GM18498 (cell line): ENCODE results near the gene PRRG2.
"Not testable (repeated sequence)": the region's sequence is repeated elsewhere in the genome, so short reads cannot be mapped to it uniquely, and the experiment has no call there.

ENCODE experiments used
- ATAC-seq: cut with Tn5 transposase; IDR thresholded peaks from one replicate; pipeline ENCODE4 v1.9.1; 2021; ENCODE audit warnings: mild to moderate bottlenecking, moderate library complexity; ENCODE audit not compliant: unreplicated experiment

The PRRG2 gene

DNA sequence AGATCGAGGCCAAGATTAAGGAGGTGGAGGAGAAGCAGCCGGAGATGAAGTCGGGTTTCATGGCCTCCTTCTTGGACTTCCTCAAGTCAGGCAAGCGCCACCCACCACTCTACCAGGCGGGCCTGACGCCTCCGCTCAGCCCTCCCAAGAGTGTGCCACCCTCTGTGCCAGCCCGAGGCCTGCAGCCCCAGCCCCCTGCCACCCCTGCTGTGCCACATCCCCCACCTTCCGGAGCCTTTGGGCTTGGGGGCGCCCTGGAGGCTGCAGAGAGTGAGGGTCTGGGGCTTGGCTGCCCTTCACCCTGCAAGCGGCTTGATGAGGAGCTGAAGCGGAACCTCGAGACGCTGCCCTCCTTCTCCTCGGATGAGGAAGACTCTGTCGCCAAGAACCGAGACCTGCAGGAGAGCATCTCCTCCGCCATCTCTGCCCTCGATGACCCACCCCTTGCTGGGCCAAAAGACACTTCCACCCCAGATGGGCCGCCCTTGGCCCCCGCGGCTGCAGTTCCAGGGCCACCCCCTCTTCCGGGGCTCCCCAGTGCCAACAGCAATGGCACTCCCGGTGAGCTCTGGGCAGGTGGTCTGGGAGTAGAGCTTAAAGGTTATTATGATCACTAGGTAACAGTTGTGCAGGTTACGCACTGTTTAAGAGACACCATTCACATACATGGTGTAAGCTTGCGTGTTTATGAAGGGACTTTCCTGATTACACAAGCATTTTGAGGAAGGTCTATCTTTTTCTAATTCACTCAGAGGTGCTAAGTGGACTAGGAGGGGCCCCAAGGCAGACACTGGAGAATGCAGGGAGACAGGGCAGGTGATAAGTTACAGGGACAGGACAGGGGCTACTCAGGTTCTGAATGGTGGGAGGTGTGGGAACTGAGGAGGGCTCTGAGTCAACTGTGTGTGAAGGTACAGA, 18.5 kb downstream of the PRRG2 start:
- ATAC-seq: no peak

DNA sequence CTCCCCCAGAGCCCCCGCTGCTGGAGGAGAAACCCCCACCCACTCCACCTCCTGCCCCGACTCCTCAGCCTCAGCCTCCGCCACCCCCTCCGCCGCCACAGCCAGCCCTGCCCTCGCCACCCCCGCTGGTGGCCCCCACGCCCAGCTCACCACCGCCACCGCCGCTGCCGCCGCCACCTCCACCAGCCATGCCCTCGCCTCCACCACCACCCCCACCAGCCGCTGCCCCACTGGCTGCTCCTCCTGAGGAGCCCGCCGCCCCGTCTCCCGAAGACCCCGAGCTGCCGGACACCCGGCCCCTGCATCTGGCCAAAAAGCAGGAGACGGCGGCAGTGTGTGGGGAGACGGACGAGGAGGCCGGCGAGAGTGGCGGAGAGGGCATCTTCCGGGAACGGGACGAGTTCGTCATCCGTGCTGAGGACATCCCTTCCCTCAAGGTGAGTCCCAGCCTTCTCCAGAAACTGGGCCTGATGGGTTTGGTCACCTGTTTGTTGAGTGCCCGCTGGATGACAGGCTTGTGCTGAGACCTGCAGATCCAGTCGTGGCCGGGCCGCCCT, 20.4 kb downstream of the PRRG2 start:
- no peak for ATAC-seq

DNA sequence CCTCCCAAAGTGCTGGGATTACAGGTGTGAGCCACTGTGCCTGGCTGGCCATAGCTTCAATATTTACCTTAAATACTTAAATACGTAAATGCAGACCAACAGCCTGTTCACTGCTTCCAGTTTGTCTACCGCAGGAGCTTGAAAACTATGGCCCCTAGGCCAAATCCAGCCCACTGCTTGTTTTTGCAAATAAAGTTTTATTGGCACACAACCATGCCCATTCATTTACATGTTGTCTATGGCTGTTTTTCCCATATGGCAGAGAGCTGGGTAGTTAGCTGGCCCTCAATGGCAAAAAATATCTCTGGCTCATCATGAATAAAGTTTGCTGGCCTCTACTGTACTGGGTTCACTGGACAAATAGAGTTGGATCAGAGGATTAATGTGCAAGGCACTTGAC, 21.7 kb downstream of the PRRG2 start:
- ATAC-seq: no peak

DNA sequence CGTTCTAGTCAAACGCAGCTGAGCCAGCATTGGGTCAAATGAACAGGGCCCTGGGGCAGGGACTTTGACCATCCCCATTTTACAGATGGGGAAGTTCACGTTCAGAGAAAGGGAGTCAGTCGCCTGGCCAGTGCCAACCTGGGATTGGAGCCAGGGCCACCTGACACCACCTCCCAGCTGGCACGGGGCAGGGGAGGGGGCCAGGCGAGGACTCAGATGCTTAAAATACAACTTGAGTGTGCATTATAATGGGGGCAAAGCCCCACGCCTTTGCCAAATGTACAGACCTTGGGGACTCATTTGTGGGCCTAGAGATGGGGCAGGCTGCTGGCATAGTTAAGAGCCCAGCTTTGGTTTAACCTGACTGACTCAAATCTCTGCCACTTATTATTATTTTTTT, 24.5 kb downstream of the PRRG2 start:
- ATAC-seq: no peak

DNA sequence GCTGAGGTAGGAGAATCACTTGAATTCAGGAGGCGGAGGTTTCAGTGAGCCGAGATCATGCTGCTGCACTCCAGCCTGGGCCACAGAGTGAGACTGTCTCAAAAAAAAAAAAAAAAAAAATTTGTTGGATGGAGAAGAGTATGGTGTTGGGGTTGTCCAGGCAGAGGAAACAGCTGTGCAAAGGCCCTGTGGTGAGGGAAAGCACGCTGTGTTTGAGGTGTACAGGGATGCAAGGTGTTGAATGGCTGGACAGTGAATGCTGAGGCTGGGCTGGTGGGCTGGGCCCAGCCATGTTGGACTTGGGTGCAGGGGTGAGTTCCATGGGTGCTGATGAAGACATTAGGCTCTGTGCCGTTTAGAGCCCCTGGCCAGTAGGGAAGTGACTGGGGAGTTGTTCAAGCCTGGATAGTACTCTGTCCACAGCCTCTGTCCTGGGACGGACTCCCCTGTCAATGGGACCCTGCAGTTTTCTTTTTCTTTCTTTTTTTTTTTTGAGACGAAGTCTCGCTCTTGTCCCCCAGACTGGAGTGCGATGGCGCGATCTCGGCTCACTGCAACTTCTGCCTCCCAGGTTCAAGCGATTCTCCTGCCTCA, 28.5 kb downstream of the PRRG2 start:
- no peak for ATAC-seq

DNA sequence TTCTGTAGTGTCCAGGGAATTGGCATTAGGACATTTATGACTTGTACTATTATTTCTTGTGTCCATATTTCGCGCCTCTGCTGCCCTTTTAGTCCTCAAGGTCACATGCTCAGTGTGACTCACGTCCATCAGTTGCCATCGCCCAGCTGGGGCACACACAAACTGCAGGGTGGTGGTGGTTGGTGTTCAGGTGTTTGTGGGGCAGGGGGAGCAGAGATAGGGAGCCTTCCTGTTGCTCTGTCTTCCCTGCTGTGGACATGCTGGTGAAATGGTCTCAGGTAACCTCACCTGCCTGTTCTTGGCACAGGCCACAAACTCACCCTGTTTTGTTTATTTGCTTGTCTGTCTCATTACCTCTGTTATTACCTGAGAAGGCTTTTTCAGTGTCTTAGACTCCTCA, 32.3 kb downstream of the PRRG2 start:
- ATAC-seq: no peak

DNA sequence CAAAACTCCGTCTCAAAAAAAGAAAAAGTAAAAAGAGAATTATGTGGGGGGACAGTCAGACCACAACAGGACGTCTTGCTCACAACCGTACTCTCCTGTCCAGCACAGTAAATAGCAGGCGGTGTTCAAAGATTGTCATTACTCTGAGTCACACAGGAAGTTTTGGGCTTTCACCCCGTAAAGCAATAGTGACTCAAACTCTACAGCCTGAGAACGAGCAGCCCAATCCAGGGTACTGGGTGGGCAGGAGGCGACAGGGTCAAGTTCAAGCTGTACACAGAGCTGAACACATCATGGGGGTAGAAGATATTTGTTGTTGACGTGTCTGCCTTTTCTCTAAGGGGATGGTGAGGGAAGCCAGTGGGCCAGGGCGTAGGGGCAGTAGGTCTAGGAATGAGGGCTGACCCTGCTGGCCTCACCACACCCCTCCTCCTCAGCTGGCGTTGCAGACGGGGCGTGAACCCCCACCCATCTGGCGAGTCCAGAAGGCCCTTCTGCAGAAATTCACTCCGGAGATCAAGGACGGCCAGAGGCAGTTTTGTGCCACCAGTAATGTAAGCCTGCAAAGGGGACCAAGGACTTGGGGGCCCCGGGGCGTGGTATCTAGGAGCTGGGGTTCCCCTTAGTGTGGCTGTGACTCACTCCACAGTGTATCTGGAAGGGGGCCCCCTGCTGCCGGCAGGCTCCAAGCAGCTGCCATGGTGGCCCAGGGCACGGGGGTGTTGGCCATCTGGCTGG, 33.1 kb downstream of the PRRG2 start:
- no peak for ATAC-seq

DNA sequence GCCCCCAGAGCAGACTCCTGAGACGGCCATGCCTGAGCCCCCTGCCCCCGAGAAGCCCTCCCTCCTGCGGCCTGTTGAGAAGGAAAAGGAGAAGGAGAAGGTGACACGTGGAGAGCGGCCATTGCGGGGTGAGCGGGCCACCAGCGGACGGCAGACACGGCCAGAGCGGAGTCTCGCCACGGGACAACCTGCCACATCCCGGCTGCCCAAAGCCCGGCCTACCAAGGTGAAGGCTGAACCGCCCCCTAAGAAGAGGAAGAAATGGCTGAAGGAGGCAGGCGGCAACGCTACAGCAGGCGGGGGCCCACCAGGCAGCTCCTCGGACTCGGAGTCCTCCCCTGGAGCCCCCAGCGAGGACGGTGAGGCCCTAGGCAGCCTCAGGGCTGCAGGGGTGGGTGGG, 34.7 kb downstream of the PRRG2 start:
- no peak for ATAC-seq

DNA sequence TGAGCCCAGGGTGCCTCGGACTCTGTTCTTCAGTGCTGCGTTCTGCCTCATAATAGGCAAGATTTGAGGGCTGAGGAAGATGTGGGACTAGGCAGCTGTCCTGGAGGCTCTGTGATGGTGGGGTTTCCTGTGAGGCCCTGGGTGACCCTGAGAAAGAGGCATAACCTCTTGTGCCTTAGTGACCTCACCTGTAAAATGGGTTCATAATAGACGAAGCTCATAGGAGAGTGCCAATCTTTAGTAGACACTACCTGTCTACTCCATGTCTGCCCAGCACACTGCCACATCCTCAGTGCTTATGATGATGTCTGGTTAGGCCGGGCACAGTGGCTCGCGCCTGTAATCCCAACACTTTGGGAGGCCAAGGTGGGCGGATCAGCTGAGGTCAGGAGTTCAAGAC, 35.4 kb downstream of the PRRG2 start:
- no peak for ATAC-seq

DNA sequence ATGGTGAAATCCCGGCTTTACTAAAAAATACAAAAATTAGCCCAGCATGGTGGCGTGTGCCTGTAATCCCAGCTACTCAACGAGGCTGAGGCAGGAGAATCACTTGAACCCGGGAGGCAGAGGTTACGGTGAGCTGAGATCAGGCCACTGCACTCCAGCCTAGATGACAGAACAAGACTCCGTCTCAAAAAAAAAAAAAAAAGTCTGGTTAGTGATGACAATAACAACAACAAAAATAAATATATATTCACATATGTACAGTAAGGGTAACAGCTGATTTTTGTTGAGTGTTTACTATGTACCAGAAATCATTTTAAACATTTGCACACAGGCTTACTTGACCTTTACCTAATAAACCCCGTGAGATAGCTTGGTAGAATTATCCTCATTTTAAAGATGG, 35.8 kb downstream of the PRRG2 start:
- no peak for ATAC-seq

DNA sequence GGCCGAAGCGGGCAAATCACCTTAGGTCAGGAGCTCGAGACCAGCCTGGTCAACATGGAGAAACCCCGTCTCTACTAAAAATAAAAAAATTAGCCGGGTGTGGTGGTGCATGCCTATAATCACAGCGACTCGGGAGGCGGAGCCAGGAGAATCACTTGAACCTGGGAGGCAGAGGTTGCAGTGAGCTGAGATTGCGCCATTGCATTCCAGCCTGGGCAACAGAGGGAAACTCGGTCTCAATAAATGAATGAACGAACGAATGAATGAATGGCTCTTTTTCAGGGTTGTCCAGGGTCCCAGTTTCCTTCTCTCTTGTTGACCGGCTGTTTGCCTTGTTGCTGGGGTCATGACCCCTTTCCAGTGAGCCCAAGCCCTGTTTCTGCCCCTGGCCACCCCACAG, 36.7 kb downstream of the PRRG2 start:
- ATAC-seq: not testable (repeated sequence)

DNA sequence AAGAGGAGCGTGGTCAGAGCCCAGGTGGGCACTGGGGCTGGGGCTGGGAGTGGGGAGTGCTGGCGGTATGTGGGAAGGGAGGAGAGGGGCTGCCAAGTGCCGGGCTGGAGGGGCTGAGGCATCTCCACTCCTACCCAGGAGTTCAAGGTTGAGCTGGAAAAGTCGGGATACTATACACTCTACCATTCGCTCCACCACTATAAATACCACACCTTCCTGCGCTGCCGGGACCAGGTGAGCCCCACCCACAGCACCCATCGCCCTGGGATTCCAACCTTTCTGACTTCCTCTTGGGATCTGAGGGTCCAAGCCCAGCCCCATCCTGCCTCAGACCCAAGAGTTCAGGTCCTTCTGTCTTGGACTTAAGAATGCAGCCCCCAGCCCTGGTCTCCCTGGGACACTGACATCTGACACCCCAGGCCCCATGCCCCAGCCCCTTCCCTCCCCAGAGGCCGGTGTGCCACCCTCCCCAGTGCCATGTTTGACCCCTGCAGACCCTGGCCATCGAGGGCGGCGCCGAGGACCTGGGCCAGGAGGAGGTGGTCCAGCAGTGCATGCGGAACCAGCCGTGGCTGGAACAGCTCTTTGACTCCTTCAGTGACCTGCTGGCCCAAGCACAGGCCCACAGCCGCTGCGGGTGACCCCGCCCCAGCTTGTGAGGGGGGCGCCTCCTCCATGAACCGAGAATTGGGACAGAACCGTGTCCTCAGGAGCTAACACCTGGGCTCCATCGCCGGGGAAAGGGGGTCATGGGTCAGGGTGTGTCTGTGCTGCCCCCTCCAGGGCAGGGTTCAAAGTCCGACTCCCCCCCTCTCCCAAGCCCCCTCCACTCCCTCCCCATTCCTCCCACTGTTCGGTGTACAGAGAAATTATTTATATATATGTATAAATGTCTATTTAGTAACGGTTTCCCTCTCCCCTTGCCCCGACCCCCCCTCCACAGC, 44.1 kb downstream of the PRRG2 start:
- no peak for ATAC-seq

DNA sequence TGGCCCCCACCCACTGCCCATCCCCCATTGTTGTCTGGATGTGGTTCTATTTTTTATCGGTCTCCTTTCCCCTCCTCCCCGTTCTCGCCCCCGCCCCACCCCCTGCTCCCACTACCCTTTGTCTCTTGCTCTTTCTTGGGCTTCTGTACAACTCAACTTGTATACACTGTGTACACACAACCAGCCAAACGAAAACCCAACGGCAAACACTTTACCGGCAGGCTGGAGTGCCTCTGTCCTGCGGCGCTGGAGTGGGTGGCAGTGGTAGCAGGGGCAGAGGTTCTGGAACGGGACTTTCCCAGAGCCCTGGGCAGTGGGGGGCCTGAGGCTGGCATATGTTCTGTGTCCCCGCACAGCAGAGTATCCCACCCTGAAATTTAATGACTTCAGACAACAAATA, 45.1 kb downstream of the PRRG2 start:
- ATAC-seq: no peak

DNA sequence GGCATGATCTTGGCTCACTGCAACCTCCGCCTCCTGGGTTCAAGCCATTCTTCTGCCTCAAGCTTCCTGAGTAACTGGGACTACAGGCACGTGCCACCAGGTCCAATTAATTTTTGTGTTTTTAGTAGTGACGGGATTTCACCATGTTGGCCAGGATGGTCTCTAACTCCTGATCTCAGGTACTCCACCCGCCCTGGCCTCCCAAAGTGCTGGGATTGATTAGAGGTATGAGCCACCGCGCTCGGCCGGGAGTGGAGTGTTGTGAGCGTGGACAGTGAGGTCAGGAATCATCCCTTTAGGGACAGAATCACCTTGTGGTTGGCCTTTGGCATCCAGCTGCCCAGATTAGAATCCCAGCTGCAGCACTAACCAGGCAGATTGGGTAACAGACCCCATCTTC, 48.5 kb downstream of the PRRG2 start:
- no peak for ATAC-seq

DNA sequence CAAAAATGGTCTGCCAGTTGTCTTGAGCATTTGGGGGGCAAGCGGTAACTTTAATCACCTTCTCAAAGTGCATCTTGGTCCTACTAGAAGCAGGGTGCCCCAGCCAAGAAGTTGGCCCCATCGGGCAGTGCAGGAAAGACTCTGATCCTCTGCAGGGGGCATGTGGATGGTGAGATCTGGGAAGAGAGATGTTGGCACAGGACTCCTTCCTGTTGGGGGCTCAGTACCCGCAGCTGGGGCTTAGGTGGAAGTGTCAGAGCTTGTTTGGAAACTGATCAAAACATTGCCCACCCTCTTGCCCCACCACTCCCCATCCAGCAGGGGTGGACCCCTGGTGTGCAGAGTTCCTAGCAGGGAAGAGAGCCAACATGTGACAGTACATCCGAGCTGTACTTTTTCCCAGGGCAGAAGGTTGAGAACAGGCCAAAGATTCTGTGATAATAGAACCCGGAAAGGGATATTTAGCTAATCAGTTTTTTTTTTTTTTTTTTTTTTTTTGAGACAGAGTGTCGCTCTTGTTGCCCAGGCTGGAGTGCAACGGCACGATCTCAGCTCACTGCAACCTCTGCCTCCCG, 50.0 kb downstream of the PRRG2 start:
- no peak for ATAC-seq

DNA sequence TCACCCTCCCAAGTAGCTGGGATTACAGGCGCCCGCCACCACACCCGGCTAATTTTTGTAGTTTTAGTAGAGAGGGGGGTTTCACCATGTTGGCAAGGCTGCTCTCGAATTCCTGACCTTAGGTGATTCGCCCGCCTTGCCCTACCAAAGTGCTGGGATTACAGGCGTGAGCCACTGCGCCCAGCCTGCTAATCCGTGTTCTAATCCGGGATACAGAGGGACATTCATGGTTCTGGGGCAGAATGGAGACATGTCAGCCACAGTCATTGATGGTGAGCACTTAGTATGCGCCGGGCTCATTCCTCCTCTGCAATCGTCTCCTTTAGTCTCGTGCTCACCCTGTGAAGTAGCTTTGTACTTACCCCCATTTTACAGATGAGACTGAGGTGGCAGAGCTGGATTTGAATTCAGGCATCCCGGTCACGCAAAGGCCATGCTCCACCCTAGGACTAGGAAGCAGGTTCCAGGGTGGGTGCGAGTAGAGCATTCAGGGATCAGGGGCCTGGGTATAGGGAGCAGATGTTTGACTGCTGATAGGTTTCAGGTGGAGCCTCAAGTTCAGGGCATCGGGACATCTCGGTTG, 50.6 kb downstream of the PRRG2 start:
- ATAC-seq: no peak

DNA sequence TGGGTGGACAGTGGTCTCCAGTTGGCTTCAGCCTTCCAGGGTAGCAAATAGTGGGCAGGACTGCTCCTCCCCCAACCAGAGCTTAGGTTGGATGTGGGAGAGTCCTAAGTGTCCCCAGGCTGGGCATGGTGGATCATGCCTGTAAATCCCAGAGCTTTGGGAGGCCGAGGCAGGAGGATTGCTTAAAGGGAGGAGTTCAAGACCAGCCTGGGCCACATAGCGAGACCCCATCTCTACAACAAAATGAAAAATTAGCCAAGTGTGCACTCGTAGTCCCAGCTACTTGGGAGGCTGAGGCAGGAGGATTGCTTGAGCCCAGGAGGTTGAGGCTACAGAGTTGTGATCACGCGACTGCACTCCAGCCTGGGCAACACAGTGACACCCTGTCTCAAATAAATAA, 51.5 kb downstream of the PRRG2 start:
- ATAC-seq: no peak

DNA sequence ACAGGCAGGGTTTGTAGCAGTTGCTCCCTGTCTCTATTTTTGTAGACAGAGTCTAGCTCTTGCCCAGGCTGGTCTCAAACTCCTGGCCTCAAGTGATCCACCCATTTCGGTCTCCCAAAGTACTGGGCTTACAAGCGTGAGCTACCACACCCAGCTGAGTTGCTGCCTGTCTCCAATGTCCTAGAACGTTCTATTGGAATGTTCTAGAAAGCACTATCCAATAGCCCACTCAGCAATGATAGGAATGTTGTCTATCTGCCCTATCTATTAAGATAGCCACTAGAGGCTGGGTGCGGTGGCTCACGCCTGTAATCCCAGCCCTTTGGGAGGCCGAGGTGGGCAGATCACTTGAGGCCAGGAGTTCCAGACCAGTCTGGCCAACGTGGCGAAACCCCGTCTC, 52.2 kb downstream of the PRRG2 start:
- ATAC-seq: not testable (repeated sequence)

DNA sequence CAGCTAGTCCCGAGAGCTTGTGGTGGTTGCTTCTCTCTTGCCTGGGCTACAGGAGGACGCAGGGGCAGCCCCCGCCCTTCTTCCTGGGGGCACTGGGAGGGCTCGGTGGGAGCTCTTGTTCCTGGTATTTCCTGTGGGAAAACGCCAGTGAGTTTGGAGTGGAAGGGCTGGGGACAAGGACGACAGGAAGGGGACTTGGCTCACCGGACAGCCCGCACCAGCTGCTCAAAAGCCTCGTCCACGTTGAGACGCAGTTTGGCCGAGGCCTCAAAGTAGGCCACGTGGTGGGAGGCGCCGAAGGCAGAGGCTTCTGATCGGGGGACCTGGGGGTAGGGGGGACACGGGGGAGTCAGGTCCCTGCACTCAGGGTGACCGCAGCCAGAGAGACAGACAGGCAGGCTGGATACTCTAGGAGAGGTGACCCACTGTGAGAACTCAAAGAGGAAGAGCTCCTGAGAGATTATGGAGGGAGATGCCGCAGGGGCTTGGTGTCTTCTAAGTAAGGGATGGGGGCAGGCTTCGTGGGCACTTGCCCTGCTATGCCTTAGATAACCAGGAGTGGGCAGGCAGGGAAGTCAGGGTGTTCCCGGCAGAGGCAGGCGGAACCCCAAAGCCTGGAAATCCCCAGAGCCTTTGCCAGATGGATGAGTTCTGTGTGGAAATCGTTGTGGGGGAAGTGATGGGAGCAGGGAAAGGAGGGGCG, 54.6 kb downstream of the PRRG2 start:
- no peak for ATAC-seq
